BJ (cell line): ENCODE results near the gene RAI1. TPM values are rescaled to one million over a fixed set of nuclear protein-coding genes. Genes with fewer than 3 reads are reported as not detected.

ENCODE experiments used
- CTCF ChIA-PET: fragments of 350-600 bp; formaldehyde crosslinking; extraction: SDS; loops from one replicate; lab custom pipeline; 2021; ENCODE audit warnings: antibody characterized with exemption, inconsistent platforms; lab: Yijun Ruan, JAX
- POLR2A ChIA-PET: fragments of 300-600 bp; sonication (Branson Sonifier 250); formaldehyde crosslinking; extraction: SDS; loops from one replicate; lab custom pipeline; 2021; ENCODE audit warnings: antibody characterized with exemption; lab: Charles Lee
- DNase-seq: peaks from one replicate; pipeline ENCODE4 v3.0.0-alpha.2; 2011; ENCODE audit warnings: low read depth
- H3K27me3 ChIP-seq: 2 replicates; pipeline ENCODE4 v1.6.0; 2011; ENCODE audit warnings: low read length; ENCODE audit not compliant: control insufficient read depth, insufficient read depth
- H3K36me3 ChIP-seq: 2 replicates; pipeline ENCODE4 v1.5.1; 2011; ENCODE audit warnings: low read length; ENCODE audit not compliant: control insufficient read depth, insufficient read depth
- H3K4me3 ChIP-seq: 2 replicates; pipeline ENCODE4 v1.5.1; 2011; ENCODE audit warnings: low read depth, mild to moderate bottlenecking, control low read depth, low read length
- polyA plus RNA-seq: library from polyadenylated mRNA; depleted of rRNA; stranded (reverse); fragments of >200 nt; gene quantifications from 2 replicates; pipeline ENCODE4 v1.2.3, GENCODE V29; 2011
- TF ChIP-seq, protein P1 (sequence below): IDR thresholded peaks from 2 replicates; pipeline ENCODE4 v1.5.1; 2011; ENCODE audit warnings: low read depth, mild to moderate bottlenecking, control low read depth, inconsistent platforms, low read length, moderate library complexity; ENCODE audit not compliant: insufficient read depth

Gene RAI1
- polyA plus RNA-seq, 1 experiment: 2.4 TPM

- Histone ChIP-seq H3K36me3 (peaks cover 9% of the 10 kb centered on the region), H3K4me3 (no peak overlapping the region), H3K27me3 (no peaks in the 10 kb centered on the region)
- CTCF ChIA-PET: interaction anchor here (0.7 to 1.9 kb wide), 4 partner anchors 10 to 132 kb away, joined by 3 to 7 read pairs (median 3); no protein-coding TSS in a partner anchor
- POLR2A ChIA-PET: no interaction called here
- DNase-seq: no peak
- TF ChIP-seq, protein P1, sequence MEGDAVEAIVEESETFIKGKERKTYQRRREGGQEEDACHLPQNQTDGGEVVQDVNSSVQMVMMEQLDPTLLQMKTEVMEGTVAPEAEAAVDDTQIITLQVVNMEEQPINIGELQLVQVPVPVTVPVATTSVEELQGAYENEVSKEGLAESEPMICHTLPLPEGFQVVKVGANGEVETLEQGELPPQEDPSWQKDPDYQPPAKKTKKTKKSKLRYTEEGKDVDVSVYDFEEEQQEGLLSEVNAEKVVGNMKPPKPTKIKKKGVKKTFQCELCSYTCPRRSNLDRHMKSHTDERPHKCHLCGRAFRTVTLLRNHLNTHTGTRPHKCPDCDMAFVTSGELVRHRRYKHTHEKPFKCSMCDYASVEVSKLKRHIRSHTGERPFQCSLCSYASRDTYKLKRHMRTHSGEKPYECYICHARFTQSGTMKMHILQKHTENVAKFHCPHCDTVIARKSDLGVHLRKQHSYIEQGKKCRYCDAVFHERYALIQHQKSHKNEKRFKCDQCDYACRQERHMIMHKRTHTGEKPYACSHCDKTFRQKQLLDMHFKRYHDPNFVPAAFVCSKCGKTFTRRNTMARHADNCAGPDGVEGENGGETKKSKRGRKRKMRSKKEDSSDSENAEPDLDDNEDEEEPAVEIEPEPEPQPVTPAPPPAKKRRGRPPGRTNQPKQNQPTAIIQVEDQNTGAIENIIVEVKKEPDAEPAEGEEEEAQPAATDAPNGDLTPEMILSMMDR: peak; percentile 59
These were observed 48.5 kb downstream of the RAI1 start for GRCh38 chr17:17729620-17730249.

GRCh38 chr17:17730250-17730935, 49.1 kb downstream of the RAI1 start:
- Histone ChIP-seq H3K36me3 (peaks cover 9% of the 10 kb centered on the region), H3K27me3 (no peaks in the 10 kb centered on the region), H3K4me3 (no peak overlapping the region)
- POLR2A ChIA-PET: no interaction called here
- TF ChIP-seq, protein P1: no peak
- CTCF ChIA-PET: interaction anchor here (0.5 to 1.6 kb wide), 2 partner anchors 48 to 205 kb away, joined by 3 read pairs; no protein-coding TSS in a partner anchor
- no peak for DNase-seq

GRCh38 chr17:17732444-17732843, 51.2 kb downstream of the RAI1 start:
- Histone ChIP-seq H3K27me3 (no peaks in the 10 kb centered on the region), H3K4me3 (no peak overlapping the region), H3K36me3 (peaks cover 7% of the 10 kb centered on the region)
- DNase-seq: no peak
- ChIA-PET POLR2A (no interaction called here), CTCF (interaction anchor here (1.2 kb wide), 1 partner anchor 80 kb away, joined by 3 read pairs; no protein-coding TSS in a partner anchor)
- TF ChIP-seq, protein P1: no peak

GRCh38 chr17:17732892-17733670, 51.8 kb downstream of the RAI1 start:
- H3K4me3 ChIP-seq: no peak overlapping the region
- no peaks in the 10 kb centered on the region for H3K27me3 ChIP-seq
- DNase-seq: no peak
- CTCF ChIA-PET: no interaction called here
- POLR2A ChIA-PET: no interaction called here
- TF ChIP-seq, protein P1: no peak
- H3K36me3 ChIP-seq: peaks cover 7% of the 10 kb centered on the region
